GM21423 (cell line): ENCODE measurements around the gene INSR.
"Not testable (repeated sequence)": the region's sequence is repeated elsewhere in the genome, so short reads cannot be mapped to it uniquely, and the experiment has no call there.

Experiments used
- ATAC-seq: cut with Tn5 transposase; IDR thresholded peaks from one replicate; pipeline ENCODE4 v1.9.1; 2021; ENCODE audit warnings: mild to moderate bottlenecking, moderate library complexity; ENCODE audit not compliant: unreplicated experiment

The INSR gene

DNA sequence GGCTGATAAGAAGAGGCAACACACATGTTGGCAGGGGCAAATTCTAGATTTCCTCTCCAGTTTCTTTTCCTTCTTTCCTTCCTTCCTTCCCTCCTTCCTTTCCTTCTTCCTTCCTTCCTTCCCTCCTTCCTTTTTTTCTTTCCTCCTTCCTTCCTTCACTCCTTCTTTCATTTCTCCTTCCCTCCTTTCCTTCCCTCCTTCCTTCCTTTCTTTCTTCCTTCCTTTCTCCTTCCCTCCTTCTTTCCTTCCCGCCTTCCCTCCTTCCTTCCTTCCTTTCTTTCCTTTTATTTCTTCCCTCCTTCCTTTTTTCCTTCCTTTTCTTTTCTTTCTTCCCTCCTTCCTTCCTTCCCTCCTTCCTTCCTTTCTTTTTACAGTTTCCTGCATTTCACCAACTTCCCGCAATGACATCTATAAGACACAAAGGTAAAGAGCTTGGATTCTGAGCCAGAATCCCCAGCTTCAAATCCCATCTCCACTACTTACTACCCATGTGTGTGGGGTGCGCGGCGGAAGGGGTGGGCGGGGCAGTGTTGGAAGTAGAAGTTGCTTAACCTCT is 35.3 kb downstream of the INSR start:
- ATAC-seq: no peak

GRCh38 chr19:7258041-7258839 is 36.0 kb downstream of the INSR start:
- ATAC-seq: no peak

DNA sequence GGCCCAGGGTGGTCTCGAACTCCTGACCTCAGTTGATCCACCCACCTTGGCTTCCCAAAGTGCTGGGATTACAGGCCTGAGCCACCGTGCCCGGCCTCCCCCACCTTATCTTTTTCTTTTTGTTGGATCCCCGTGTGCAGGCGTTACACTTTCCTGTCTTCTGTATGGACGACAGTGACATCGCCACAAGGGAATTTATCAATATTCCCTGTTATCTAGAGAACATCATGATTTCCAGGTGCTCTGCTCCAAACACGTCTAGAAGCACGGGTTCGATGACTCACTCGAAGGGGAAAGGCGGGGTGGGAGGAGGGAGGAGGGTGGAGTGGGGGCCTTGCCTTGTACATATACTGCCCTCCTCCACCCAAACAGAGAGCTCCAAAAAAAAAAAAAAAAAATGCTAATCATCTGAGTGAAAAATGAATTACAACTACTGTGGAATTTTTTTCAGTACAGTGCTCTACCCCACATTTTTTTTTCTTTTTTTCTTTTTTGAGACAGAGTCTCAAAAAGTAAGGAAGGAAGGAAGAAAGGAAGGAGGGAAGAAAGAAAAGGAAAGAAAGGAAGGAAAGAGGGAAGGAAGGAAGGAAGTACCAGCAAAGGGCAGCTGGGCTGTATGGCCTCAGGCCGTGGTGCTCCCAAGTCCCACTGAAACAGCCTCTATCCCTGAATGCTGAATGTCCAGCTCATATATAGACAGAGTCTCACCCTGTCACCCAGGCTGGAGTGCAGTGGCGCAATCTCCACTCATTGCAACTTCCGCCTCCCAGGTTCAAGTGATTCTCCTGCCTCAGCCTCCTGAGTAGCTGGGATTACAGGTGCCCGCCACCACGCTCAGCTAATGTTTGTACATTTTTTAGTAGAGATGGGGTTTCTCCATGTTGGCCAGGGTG is 36.8 kb downstream of the INSR start:
- no peak for ATAC-seq

DNA sequence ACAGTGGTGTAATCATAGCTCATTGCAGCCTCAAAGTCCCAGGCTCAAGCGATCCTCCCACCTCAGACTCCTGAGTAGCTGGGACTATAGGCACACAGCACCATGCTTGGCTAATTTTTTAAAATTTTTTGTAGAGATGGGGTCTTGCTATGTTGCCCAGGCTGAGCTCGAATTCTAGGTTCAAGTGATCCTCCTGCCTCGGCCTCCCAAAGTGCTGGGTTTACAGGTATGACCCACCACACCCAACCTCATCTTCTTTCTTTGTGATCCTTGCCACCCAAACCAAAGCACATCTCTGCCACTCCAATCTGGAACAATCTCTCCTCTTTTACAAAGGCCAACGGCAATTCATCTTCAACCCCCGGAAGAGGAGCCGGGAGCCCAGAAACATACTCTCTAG is 38.6 kb downstream of the INSR start:
- no peak for ATAC-seq

GRCh38 chr19:7255119-7255518 is 39.1 kb downstream of the INSR start:
- no peak for ATAC-seq

- ATAC-seq: no peak
Measured at GRCh38 chr19:7254590-7254989, 39.6 kb downstream of the INSR start.

GRCh38 chr19:7252364-7252763 is 41.9 kb downstream of the INSR start:
- no peak for ATAC-seq

- ATAC-seq: no peak
Measured at GRCh38 chr19:7251494-7251893, 42.7 kb downstream of the INSR start.

GRCh38 chr19:7250951-7251350 is 43.3 kb downstream of the INSR start:
- ATAC-seq: no peak

- no peak for ATAC-seq
Measured at GRCh38 chr19:7250057-7250596, 44.1 kb downstream of the INSR start.

DNA sequence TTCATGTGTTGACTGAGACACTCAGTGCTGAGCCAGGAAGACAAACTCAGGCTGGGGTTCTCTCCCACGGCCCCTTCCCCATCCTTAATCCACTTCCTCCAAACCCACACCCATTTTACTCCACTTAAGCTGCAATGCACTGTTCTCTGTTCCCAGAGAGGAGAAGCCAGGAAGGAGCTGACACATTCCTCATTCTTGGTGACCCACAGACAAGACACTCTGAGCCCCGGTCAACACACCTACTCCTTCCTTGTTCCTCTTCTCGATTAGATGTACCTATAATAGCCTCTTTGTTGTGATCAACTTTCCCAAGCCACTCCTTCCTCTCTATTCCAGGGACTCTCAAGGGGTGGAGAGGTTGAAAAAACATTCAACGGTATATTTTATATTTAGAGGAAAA is 47.1 kb downstream of the INSR start:
- ATAC-seq: no peak

- no peak for ATAC-seq
Measured at GRCh38 chr19:7246601-7247000, 47.6 kb downstream of the INSR start.

- ATAC-seq: no peak
Measured at GRCh38 chr19:7242601-7243258, 51.5 kb downstream of the INSR start.

- no peak for ATAC-seq
Measured at GRCh38 chr19:7238051-7238450, 56.2 kb downstream of the INSR start.

- ATAC-seq: no peak
Measured at GRCh38 chr19:7236153-7236552, 58.1 kb downstream of the INSR start.

DNA sequence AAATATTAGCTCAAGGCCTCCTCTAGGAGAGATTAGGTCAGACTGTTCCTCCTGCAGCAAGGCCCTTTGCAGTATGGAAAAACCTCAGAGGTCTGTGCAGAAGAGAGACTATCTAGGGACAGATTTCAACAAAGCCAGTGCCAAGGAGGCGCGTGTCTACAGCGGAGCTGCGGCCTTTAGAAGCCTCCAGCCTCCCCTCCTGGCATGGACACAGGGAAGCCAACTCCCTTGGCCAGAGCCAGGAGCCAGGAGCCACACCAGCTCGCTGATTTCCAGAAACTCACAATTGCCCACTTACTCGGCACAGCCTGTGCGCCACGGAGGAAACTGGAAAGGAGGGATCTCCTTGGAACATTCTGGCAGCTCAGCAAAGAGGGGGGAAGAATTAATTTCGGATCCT is 63.4 kb downstream of the INSR start:
- no peak for ATAC-seq

DNA sequence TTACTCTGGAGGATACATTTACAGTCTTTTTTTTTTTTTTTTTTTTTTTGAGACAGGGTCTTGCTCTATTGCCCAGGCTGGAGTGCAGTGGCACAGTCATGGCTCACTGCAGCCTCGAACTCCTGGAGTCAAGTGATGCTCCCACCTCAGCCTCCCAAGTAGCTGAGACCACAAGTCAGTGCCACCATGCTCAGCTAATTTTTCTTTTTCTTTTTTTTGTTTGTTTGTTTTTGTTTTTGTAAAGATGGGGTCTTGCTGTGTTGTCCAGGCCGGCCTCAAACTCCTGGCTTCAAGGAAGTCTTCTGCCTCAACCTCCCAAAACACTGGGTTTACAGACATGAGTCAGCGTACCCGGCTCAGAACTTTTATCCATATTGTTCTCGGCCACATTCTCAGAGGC is 64.5 kb downstream of the INSR start:
- ATAC-seq: no peak

DNA sequence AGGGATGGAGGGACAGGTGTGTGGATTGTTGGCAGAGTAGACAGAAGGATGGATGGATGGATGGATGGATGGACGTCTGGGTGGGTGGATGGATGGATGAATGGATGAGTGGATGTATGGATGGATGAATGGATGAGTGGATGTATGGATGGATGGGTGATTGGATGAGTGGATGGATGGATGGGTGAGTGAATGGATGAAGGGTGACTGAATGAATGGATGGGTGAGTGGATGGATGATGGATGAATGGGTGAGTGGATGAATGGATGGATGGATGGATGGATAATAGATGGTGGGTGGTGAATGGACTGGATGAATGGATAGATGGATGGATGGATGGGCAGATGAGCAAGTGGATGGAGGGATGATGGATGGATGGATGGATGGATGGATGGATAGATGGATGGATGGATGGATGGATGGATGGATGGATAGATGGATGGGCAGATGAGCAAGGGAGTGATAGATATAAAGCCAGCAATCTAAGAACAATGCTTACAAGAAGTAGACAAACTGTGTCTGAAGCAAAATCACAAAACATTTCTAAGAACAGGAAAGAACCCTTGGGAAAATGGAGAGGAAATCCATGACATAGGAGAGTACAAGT is 65.2 kb downstream of the INSR start:
- no peak for ATAC-seq

- ATAC-seq: no peak
Measured at GRCh38 chr19:7227735-7228134, 66.5 kb downstream of the INSR start.

DNA sequence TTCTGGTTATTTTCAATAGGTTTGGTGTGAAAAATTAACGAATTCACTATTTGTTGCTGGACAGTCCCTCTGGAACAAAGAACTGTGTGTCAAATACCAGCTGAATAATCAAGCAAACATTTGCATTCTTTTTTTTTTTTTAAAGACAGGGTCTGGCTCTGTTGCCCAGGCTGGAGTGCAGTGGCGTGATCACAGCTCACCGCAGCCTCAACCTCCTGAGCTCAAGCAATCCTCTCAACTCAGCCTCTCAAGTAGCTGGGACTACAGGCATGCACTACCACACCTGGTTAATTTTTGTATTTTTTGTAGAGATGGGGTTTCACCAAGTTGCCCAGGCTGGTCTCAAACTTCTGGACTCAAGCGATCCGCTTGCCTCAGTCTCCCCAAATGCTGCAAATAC is 67.1 kb downstream of the INSR start:
- not testable (repeated sequence) for ATAC-seq

DNA sequence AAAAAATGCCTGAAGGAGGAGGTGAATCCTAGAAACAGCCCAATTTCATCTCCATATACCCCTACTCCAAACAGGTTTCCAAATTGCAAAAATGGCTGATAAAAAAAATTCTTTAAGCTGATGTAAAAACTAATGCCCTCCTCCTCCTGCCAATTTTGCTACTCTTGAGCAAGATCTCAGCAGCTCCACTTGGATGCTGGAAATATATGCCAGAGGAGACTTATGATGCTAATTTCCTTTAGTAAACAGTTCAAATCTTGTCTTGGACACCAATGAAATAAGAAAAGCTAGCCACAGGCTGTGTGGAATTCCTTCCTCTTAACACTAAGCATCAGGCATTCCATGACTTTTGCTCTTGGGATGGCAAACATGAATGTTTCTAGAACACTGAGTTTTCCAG is 67.5 kb downstream of the INSR start:
- ATAC-seq: no peak
